Pancreas (tissue), 10 donors: ENCODE data around the gene ITSN2. TPM values are rescaled to one million over a fixed set of nuclear protein-coding genes. Genes with fewer than 3 reads are reported as not detected.

ENCODE experiments used
- ATAC-seq, 4 donors: fragments of 200-7000 bp; cut with Tn5 transposase; one replicate each; pipeline versions ENCODE4 v1.8.0 to v1.9.1; 2020; ENCODE audit warnings: mild to moderate bottlenecking in 4 of 4, moderate library complexity in 4 of 4
- DNase-seq, 6 donors: peaks; one replicate each; pipeline ENCODE4 v3.0.0-alpha.2; 2020
- FAIRE-seq: peaks from 2 replicates; lab custom pipeline; 2012; peaks lifted over from hg19 to GRCh38; lab: Jason Lieb, UNC
- H3K27ac ChIP-seq, 4 donors: fragments of 200-600 bp; sonication (generic); 1 replicate in 3 of 4; 2 replicates in 1 of 4; pipeline versions ENCODE4 v1.5.0 to v1.8.0; 2020
- H3K27me3 ChIP-seq, 4 donors: fragments of 200-600 bp; one replicate each; pipeline ENCODE4 v1.8.0; 2021
- H3K36me3 ChIP-seq, 3 donors: fragments of 200-600 bp; sonication (generic) in 1 of 3; one replicate each; pipeline versions ENCODE4 v1.5.0 to v1.8.0; 2020 to 2021
- H3K4me1 ChIP-seq, 3 donors: fragments of 200-600 bp; one replicate each; pipeline ENCODE4 v1.8.0; 2021
- H3K4me3 ChIP-seq, 4 donors: fragments of 200-600 bp; sonication (generic) in 2 of 4; one replicate each; pipeline versions ENCODE4 v1.5.0 to v1.8.0; 2020 to 2021
- H3K9me3 ChIP-seq, 4 donors: fragments of 200-600 bp; one replicate each; pipeline ENCODE4 v1.8.0; 2021
- CTCF ChIP-seq, 4 donors: fragments of 200-600 bp; sonication (generic) in 3 of 4; IDR thresholded peaks; one replicate each; pipeline versions ENCODE4 v1.5.0 to v1.8.0; 2021; ENCODE audit warnings: antibody characterized with exemption in 4 of 4
- WGBS, 2 donors: extraction: QIAGEN DNeasy Blood & Tissue Kit; methylation state at CpG; one replicate each; pipeline ENCODE4 v1.1.7; 2013; 5-methylcytosine and 5-hydroxymethylcytosine counted together
- intact Hi-C, 3 donors: fragments of 100-400 bp; cut with DNase I; formaldehyde crosslinking; loops; one replicate each; pipeline versions ENCODE4 v1.11.1 to v1.14.2; 2022
- polyA plus RNA-seq, 2 donors: library from polyadenylated mRNA; stranded (reverse); fragments of 200-250 nt; gene quantifications; one replicate each; pipeline ENCODE4 v1.2.3, GENCODE V29; 2013
- total RNA-seq, 6 donors: library from RNA; stranded (reverse); fragmentation: NEBNext Ultra II Directional in 4 of 6; extraction: Animal tissue kit (Norgen Biotek cat#: 25700) in 4 of 6; gene quantifications; one replicate each; pipeline versions ENCODE4 v1.2.1 to v1.2.4, GENCODE V29; 2021 to 2023
- donor health status: healthy with polysubstance abuse.
- donor health status: DM: no; HTN: no; CAD: no; lungs with moderate emphysema.
- donor health status: DM: no; HTN: no; CAD: no.
- donor health status: control.
- donor health status: control.
- donor health status: Bipolar disorder and iron deficiency.
- donor health status: DM: yes; HTN: yes; CAD: no.
- donor health status: DM: no; HTN: no; CAD: no.
- donor health status: DM: no; HTN: no; CAD: no.
- donor health status: DM: yes; HTN: yes; CAD: no.

ITSN2 gene
- total and polyA plus RNA-seq, 8 donors = 23.8 to 42.0 (median 31.4) TPM

GRCh38 chr2:24394998-24395397 lies 34.7 kb upstream of the ITSN2 start:
- Histone ChIP-seq H3K27me3 (no peaks in the 10 kb centered on the region), H3K36me3 (no peaks in the 10 kb centered on the region), H3K4me3 (no peak overlapping the region), H3K27ac (no peak overlapping the region), H3K4me1 (no peaks in the 10 kb centered on the region), H3K9me3 (no peaks in the 10 kb centered on the region)
- intact Hi-C loops = no loop called here
- DNase-seq (no peak), FAIRE-seq (no peak), ATAC-seq (no peak)
- no peak for TF ChIP-seq CTCF (IDR thresholded peaks at IDR 0.05)
- 77 to 81% methylated on average over 4 of the region's 4 CpGs for WGBS, 2 donors

GRCh38 chr2:24392542-24393059 lies 32.3 kb upstream of the ITSN2 start:
- no peaks in the 10 kb centered on the region for H3K36me3 ChIP-seq
- H3K27me3 ChIP-seq = no peaks in the 10 kb centered on the region
- no peak overlapping the region for H3K4me3 ChIP-seq
- no peak for TF ChIP-seq CTCF (IDR thresholded peaks at IDR 0.05)
- H3K9me3 ChIP-seq = no peaks in the 10 kb centered on the region
- no peaks in the 10 kb centered on the region for H3K4me1 ChIP-seq
- FAIRE-seq = no peak
- ATAC-seq = peak in 1 of 4 donors; percentile 58
- no peak for DNase-seq
- intact Hi-C loops = no loop called here
- 73 to 80% methylated on average over 5 of the region's 5 CpGs for WGBS, 2 donors
- H3K27ac ChIP-seq = no peak overlapping the region

- no peak for TF ChIP-seq CTCF (IDR thresholded peaks at IDR 0.05)
- intact Hi-C loops = loop anchor here in 1 of 3 donors (10.0 kb wide), 1 partner anchor 161 kb away; no protein-coding TSS in a partner anchor
- no peak overlapping the region for H3K4me3 ChIP-seq
- WGBS, 2 donors = 82 to 88% methylated on average over 2 of the region's 2 CpGs
- H3K36me3 ChIP-seq = no peaks in the 10 kb centered on the region
- FAIRE-seq (no peak), ATAC-seq (no peak), DNase-seq (no peak)
- no peaks in the 10 kb centered on the region for H3K27me3 ChIP-seq
- no peaks in the 10 kb centered on the region for H3K4me1 ChIP-seq
- no peak overlapping the region for H3K27ac ChIP-seq
- H3K9me3 ChIP-seq = no peaks in the 10 kb centered on the region
Observed at GRCh38 chr2:24385366-24385765, 25.0 kb upstream of the ITSN2 start.

DNA sequence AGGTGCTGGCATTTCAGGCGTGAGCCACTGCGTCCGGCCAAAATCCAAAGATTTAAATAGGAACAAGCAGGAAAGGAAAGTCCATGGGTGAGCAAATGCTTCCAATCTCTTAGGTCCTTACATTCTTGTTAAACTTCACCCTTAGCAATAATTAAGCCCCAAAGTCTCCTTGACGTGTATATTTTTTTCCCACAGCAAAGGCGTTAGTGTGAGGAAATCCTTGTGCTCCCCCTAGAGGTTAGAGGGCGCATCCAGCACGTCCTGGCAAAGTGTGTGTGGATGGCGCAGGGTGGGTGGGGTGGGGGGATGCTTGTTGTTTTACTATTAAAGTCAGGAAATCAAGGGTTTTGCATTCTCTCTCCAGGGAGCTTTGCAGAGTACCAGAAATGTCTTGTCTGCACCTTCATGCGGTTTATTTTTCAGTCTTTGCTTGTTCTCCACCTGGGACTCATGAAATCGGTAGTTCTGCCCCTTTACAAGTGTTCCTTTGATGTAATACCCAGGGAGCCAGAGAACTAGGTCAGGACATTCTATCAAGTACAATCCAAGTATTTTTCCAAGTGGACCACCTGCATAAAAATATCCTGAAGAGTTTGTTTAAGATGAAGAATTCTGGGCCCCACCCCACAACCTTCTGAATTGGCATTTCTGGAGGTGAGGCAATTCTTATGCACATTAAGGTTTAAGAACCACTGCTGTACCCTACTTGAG lies 22.2 kb upstream of the ITSN2 start:
- H3K4me1 ChIP-seq = no peaks in the 10 kb centered on the region
- H3K4me3 ChIP-seq = no peak overlapping the region
- H3K9me3 ChIP-seq = no peaks in the 10 kb centered on the region
- WGBS, 2 donors = 30 to 33% methylated on average over 10 of the region's 10 CpGs
- no peak overlapping the region for H3K27ac ChIP-seq
- intact Hi-C loops = loop anchor here in 1 of 3 donors (10.0 kb wide), 1 partner anchor 158 kb away; no protein-coding TSS in a partner anchor
- no peaks in the 10 kb centered on the region for H3K27me3 ChIP-seq
- H3K36me3 ChIP-seq = no peaks in the 10 kb centered on the region
- FAIRE-seq = no peak
- TF ChIP-seq CTCF (IDR thresholded peaks at IDR 0.05) = peak; percentile 56 to 77 (median 62)
- ATAC-seq = peak; percentile 89 to 98 (median 96)
- DNase-seq = peak in 5 of 6 donors; percentile 41 to 64 (median 43)

GRCh38 chr2:24380820-24381219 lies 20.5 kb upstream of the ITSN2 start:
- H3K4me3 ChIP-seq = no peak overlapping the region
- ATAC-seq = peak; percentile 34 to 65 (median 52)

More at GRCh38 chr2:24380820-24381219, 20.5 kb upstream of the ITSN2 start:
- no peak for DNase-seq
- Histone ChIP-seq H3K36me3 (no peaks in the 10 kb centered on the region), H3K4me1 (no peaks in the 10 kb centered on the region), H3K27me3 (no peaks in the 10 kb centered on the region), H3K27ac (no peak overlapping the region), H3K9me3 (no peaks in the 10 kb centered on the region)
- no peak for TF ChIP-seq CTCF (IDR thresholded peaks at IDR 0.05)
- FAIRE-seq = no peak
- intact Hi-C loops = loop anchor here in 1 of 3 donors (10.0 kb wide), 1 partner anchor 156 kb away; no protein-coding TSS in a partner anchor
- 36 to 40% methylated on average over 2 of the region's 2 CpGs for WGBS, 2 donors
